Nephron (organoid): ENCODE results near the gene HSF5.
A peak's percentile ranks its signal among the peaks of the same experiment; 100 is the strongest.

Experiments
- H3K27ac Mint-ChIP-seq, 3 experiments: 2 replicates each; pipeline ENCODE4 v1.8.0; 2020; ENCODE audit warnings: mixed read lengths in 3 of 3, mild to moderate bottlenecking in 2 of 3, moderate library complexity in 1 of 3
- H3K27me3 Mint-ChIP-seq: 2 replicates; pipeline ENCODE4 v1.8.0; 2021; ENCODE audit warnings: low read depth, mild to moderate bottlenecking, moderate library complexity, mixed read lengths
- H3K36me3 Mint-ChIP-seq: 2 replicates; pipeline ENCODE4 v1.8.0; 2020; ENCODE audit warnings: low read depth, mixed read lengths
- H3K4me1 Mint-ChIP-seq: 2 replicates; pipeline ENCODE4 v1.8.0; 2020; ENCODE audit warnings: mixed read lengths
- H3K4me3 Mint-ChIP-seq, 3 experiments: 2 replicates each; pipeline ENCODE4 v1.8.0; 2020; ENCODE audit warnings: mild to moderate bottlenecking in 3 of 3, mixed read lengths in 3 of 3, moderate library complexity in 2 of 3
- H3K9me3 Mint-ChIP-seq: 2 replicates; pipeline ENCODE4 v1.8.0; 2020; ENCODE audit warnings: mixed read lengths
- TF ChIP-seq, protein P1 (sequence below), 3 experiments: fragments of 200-600 bp; sonication (generic); IDR thresholded peaks; one replicate each; pipeline ENCODE4 v1.5.0; 2021; ENCODE audit warnings: antibody characterized with exemption in 3 of 3; ENCODE audit not compliant: unreplicated experiment in 3 of 3

The HSF5 gene

DNA sequence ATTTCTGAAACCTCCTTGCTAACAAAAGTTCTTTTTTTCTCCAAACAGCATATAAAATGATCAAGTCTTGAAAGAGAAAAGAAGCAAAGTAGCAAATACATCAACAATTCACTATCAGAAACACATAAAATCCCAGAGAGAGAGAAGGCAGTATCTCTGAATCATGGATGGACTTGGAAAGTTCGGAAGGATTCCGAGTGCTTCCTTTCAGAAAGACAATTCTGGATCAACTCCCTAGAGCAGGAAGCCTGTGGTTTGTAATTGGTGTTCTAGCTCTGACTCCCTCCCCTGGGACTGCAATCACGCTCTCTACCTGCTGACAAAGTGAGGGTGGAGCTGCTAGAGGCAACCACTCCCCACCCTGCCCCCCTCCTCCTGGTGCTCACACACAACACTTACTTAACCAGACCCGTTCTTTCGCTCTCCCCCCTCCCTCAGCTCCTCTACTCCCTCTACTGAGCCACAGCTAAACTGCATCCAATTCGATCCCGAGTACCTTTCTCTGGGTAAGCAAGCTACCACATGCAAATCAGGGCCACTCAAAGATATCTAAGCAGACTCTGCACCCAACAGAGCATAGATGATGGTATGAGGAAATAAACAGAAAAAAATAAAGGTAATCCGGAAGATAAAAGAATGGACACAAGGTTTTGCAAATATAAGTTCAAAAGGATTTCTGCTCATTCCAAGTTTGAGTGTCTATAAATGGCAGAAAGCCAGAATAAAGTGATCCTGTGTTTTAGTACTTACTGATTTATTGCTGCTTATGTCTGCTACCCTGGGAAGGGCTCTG, 70.7 kb downstream of the HSF5 start, which contains the start of gene RNF43:
RNF43 (minus strand) TSS at position 235 of the 793 bp plus-strand sequence. CDS start 1,957 bp downstream, outside the sequence.
- Mint-ChIP-seq H3K4me3 (peak within 1 kb of the TSS; percentile 66 to 82 (median 72)), H3K27me3 (peaks cover 11% of the 10 kb centered on the region), H3K4me1 (no peaks in the 10 kb centered on the region), H3K36me3 (no peaks in the 10 kb centered on the region), H3K27ac (peak within 1 kb of the TSS; percentile 9 to 28 (median 12)), H3K9me3 (no peaks in the 10 kb centered on the region)
- TF ChIP-seq, protein P1, sequence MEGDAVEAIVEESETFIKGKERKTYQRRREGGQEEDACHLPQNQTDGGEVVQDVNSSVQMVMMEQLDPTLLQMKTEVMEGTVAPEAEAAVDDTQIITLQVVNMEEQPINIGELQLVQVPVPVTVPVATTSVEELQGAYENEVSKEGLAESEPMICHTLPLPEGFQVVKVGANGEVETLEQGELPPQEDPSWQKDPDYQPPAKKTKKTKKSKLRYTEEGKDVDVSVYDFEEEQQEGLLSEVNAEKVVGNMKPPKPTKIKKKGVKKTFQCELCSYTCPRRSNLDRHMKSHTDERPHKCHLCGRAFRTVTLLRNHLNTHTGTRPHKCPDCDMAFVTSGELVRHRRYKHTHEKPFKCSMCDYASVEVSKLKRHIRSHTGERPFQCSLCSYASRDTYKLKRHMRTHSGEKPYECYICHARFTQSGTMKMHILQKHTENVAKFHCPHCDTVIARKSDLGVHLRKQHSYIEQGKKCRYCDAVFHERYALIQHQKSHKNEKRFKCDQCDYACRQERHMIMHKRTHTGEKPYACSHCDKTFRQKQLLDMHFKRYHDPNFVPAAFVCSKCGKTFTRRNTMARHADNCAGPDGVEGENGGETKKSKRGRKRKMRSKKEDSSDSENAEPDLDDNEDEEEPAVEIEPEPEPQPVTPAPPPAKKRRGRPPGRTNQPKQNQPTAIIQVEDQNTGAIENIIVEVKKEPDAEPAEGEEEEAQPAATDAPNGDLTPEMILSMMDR (IDR thresholded peaks at IDR 0.05; ENCODE audit: unreplicated experiment in 3 of 3): peak; percentile 72 to 82 (median 77)

- H3K36me3 Mint-ChIP-seq: no peaks in the 10 kb centered on the region
- no peaks in the 10 kb centered on the region for H3K9me3 Mint-ChIP-seq
- H3K27me3 Mint-ChIP-seq: peaks cover 9% of the 10 kb centered on the region
- H3K4me3 Mint-ChIP-seq: peak overlapping the region; percentile 66 to 82 (median 72)
- TF ChIP-seq, protein P1 (IDR thresholded peaks at IDR 0.05; ENCODE audit: unreplicated experiment in 3 of 3): no peak
- no peaks in the 10 kb centered on the region for H3K4me1 Mint-ChIP-seq
- H3K27ac Mint-ChIP-seq: peak overlapping the region; percentile 9 to 28 (median 12)
Measured at GRCh38 chr17:58416937-58417299, 71.3 kb downstream of the HSF5 start.

GRCh38 chr17:58416396-58416795, 71.8 kb downstream of the HSF5 start:
- H3K4me3 Mint-ChIP-seq: peak overlapping the region; percentile 66 to 82 (median 72)
- H3K4me1 Mint-ChIP-seq: no peaks in the 10 kb centered on the region
- TF ChIP-seq, protein P1 (IDR thresholded peaks at IDR 0.05; ENCODE audit: unreplicated experiment in 3 of 3): no peak
- peaks cover 12% of the 10 kb centered on the region for H3K27me3 Mint-ChIP-seq
- H3K27ac Mint-ChIP-seq: peak overlapping the region; percentile 9 to 28 (median 12)
- no peaks in the 10 kb centered on the region for H3K9me3 Mint-ChIP-seq
- no peaks in the 10 kb centered on the region for H3K36me3 Mint-ChIP-seq

- no peaks in the 10 kb centered on the region for H3K9me3 Mint-ChIP-seq
- TF ChIP-seq, protein P1 (IDR thresholded peaks at IDR 0.05; ENCODE audit: unreplicated experiment in 3 of 3): no peak
- peak overlapping the region; percentile 72 to 82 (median 82) for H3K4me3 Mint-ChIP-seq
- no peaks in the 10 kb centered on the region for H3K36me3 Mint-ChIP-seq
- peak overlapping the region; percentile 9 to 52 (median 51) for H3K27ac Mint-ChIP-seq
- H3K4me1 Mint-ChIP-seq: no peaks in the 10 kb centered on the region
- peaks cover 6% of the 10 kb centered on the region for H3K27me3 Mint-ChIP-seq
Measured at GRCh38 chr17:58415371-58416055, 72.7 kb downstream of the HSF5 start.

- Mint-ChIP-seq H3K36me3 (no peaks in the 10 kb centered on the region), H3K4me3 (peak overlapping the region; percentile 61 to 82 (median 82)), H3K27ac (peak overlapping the region in 2 of 3 experiments; percentile 9 to 47), H3K9me3 (no peaks in the 10 kb centered on the region), H3K4me1 (no peaks in the 10 kb centered on the region), H3K27me3 (peaks cover 5% of the 10 kb centered on the region)
- TF ChIP-seq, protein P1 (IDR thresholded peaks at IDR 0.05; ENCODE audit: unreplicated experiment in 3 of 3): no peak
Measured at GRCh38 chr17:58414596-58414997, 73.6 kb downstream of the HSF5 start.
